Measurements from ENCODE around the gene RFX1. TPM values are rescaled to one million over a fixed set of nuclear protein-coding genes. Genes with fewer than 3 reads are reported as not detected.

RFX1 gene
- 17.6 and 19.9 TPM in 2 replicates for total RNA-seq
- long read RNA-seq = 0 reads

DNA sequence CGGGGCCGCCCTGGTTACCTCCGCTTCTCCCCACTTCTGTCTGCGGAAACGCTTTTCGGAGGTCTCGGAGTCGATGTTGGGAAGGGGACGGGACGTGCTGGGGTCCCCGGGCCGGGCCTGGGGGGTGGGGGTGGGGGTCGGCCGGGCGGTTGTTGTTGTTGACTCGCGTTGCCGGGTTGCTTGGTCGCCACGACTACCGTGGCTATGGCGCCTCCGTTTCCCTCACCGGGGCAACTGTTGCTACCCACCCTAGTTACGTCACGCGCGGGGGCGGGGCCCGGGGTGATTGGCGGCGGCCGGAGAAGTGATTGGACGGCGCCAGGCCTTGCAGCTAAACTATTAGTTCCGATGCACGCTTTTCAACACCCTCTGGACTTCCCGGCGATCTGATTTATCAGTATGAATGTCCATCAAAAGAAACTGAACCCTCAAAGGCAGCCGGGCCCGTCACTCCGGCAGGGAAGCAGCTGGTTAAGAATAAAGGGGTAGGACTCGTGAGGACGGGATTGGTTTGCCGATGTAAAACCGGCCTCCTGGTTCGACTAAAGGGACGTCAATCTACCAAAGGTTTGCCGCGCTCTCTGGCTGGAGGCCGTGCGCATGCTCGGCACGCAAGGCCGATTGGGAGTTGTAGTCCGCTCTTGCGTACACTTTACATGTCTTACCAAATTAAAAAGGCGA, at the start of gene RFX1:
RFX1 (minus strand) TSS at position 236 of the 681 bp plus-strand sequence. CDS start 12,477 bp downstream, outside the sequence.
- TF ChIP-seq CTCF (conservative IDR thresholded peaks at IDR 0.05) = no peak
- Mint-ChIP-seq H3K27ac (ENCODE audit: unreplicated experiment) (peak within 1 kb of the TSS; percentile 99), H3K36me3 (ENCODE audit: low read depth) (no peaks in the 10 kb centered on the region), H3K4me3 (peak within 1 kb of the TSS; percentile 96), H3K27me3 (ENCODE audit: low read depth) (no peaks in the 10 kb centered on the region), H3K4me1 (peaks cover 17% of the 10 kb centered on the region), H3K9me3 (no peaks in the 10 kb centered on the region)
- peak; percentile 99 for DNase-seq (ENCODE audit: low read depth, low spot score)

- TF ChIP-seq CTCF (conservative IDR thresholded peaks at IDR 0.05) = no peak
- no peak for DNase-seq (ENCODE audit: low read depth, low spot score)
- Mint-ChIP-seq H3K4me3 (no peak overlapping the region), H3K27ac (ENCODE audit: unreplicated experiment) (no peak overlapping the region), H3K9me3 (no peaks in the 10 kb centered on the region), H3K36me3 (ENCODE audit: low read depth) (no peaks in the 10 kb centered on the region), H3K4me1 (peaks cover 6% of the 10 kb centered on the region), H3K27me3 (ENCODE audit: low read depth) (peaks cover 38% of the 10 kb centered on the region)
Observed at GRCh38 chr19:14055396-14055795, 49.3 kb upstream of the RFX1 start.

DNA sequence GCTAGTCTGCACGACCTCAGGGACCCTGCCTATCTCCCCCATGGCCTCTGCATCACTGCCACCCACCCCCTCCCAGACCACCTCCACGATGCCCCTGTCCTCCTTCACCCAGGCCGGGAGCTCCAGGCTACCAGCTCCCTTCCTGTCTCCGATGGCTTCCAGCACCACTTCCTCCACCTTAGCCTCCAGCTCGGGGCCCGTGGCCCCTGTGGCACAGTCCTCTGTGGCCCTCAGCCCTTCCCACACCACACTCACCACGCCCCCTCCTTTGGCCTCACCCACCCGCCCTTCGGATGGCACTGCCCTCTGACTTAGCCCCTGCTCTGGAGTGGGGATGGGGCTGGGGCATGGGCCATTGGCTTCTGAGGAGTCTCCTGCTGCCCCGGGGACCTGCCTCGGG, 48.6 kb upstream of the RFX1 start:
- no peaks in the 10 kb centered on the region for H3K36me3 Mint-ChIP-seq (ENCODE audit: low read depth)
- no peak for TF ChIP-seq CTCF (conservative IDR thresholded peaks at IDR 0.05)
- peaks cover 1% of the 10 kb centered on the region for H3K4me1 Mint-ChIP-seq
- DNase-seq (ENCODE audit: low read depth, low spot score) = no peak
- H3K9me3 Mint-ChIP-seq = no peaks in the 10 kb centered on the region
- no peak overlapping the region for H3K4me3 Mint-ChIP-seq
- peaks cover 31% of the 10 kb centered on the region for H3K27me3 Mint-ChIP-seq (ENCODE audit: low read depth)
- H3K27ac Mint-ChIP-seq (ENCODE audit: unreplicated experiment) = no peak overlapping the region

- H3K9me3 Mint-ChIP-seq = no peaks in the 10 kb centered on the region
- DNase-seq (ENCODE audit: low read depth, low spot score) = no peak
- no peak overlapping the region for H3K4me3 Mint-ChIP-seq
- no peak for TF ChIP-seq CTCF (conservative IDR thresholded peaks at IDR 0.05)
- H3K27me3 Mint-ChIP-seq (ENCODE audit: low read depth) = peaks cover 25% of the 10 kb centered on the region
- H3K36me3 Mint-ChIP-seq (ENCODE audit: low read depth) = no peaks in the 10 kb centered on the region
- H3K27ac Mint-ChIP-seq (ENCODE audit: unreplicated experiment) = no peak overlapping the region
- no peaks in the 10 kb centered on the region for H3K4me1 Mint-ChIP-seq
Observed at GRCh38 chr19:14054099-14054498, 48.0 kb upstream of the RFX1 start.

DNA sequence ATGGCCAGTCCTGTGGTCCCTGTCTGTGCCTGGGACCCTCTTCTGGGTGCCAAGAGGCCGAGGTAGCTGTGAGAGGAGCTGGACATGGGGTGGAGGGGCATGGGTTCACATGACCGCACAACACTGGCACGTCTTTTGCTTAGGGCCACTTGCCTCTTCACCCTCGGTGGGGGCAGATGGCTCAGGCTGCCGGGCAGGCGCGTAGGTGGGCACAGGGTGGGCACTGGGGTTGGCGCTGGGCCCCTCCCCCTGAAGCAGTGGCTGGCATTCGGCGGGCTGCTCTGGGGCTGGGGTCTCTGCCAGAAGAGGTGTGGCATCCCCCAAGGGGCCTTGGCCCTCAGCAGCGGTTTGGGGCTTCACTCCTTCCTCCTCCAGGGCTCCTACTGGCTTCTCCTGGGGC, 47.4 kb upstream of the RFX1 start:
- Mint-ChIP-seq H3K36me3 (ENCODE audit: low read depth) (no peaks in the 10 kb centered on the region), H3K4me1 (no peaks in the 10 kb centered on the region), H3K4me3 (no peak overlapping the region), H3K27ac (ENCODE audit: unreplicated experiment) (no peak overlapping the region), H3K27me3 (ENCODE audit: low read depth) (peaks cover 19% of the 10 kb centered on the region), H3K9me3 (no peaks in the 10 kb centered on the region)
- no peak for TF ChIP-seq CTCF (conservative IDR thresholded peaks at IDR 0.05)
- no peak for DNase-seq (ENCODE audit: low read depth, low spot score)

Measured in neural crest cell (in vitro differentiated cells).